Measurements from ENCODE around the gene SYCP2L.

DNA sequence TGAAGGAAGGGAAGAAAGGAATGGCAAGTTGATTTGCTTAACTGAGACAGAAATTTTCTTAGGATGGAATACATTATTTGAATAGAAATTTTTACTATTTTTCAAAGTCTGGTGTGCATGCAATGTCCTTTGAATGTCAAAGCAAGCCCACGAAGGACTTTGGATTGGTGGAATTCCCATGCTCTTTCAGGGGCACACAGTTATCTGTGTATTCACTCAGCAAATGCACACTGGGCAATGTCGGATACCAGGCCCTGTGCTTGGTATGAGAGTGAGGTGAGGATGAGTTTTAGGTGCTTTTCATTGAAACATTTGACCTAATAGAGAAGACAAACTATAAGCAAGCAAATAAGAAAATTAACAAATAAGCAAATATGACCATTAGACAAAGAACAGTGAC is 73.3 kb downstream of the SYCP2L start:
- TF ChIP-seq, protein P1, sequence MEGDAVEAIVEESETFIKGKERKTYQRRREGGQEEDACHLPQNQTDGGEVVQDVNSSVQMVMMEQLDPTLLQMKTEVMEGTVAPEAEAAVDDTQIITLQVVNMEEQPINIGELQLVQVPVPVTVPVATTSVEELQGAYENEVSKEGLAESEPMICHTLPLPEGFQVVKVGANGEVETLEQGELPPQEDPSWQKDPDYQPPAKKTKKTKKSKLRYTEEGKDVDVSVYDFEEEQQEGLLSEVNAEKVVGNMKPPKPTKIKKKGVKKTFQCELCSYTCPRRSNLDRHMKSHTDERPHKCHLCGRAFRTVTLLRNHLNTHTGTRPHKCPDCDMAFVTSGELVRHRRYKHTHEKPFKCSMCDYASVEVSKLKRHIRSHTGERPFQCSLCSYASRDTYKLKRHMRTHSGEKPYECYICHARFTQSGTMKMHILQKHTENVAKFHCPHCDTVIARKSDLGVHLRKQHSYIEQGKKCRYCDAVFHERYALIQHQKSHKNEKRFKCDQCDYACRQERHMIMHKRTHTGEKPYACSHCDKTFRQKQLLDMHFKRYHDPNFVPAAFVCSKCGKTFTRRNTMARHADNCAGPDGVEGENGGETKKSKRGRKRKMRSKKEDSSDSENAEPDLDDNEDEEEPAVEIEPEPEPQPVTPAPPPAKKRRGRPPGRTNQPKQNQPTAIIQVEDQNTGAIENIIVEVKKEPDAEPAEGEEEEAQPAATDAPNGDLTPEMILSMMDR (IDR thresholded peaks at IDR 0.05) = no peak
- TF ChIP-seq POLR2A (IDR thresholded peaks at IDR 0.05) = no peak

Measured in testis (tissue), 2 donors.